Measurements from ENCODE around the gene SOD3.

Gene SOD3

GRCh38 chr4:24792552-24792951, 2.8 kb upstream of the SOD3 start:
- H3K4me3 Mint-ChIP-seq, result no peak overlapping the region
- H3K4me1 Mint-ChIP-seq (ENCODE audit: low read depth), result no peaks in the 10 kb centered on the region
- H3K27ac Mint-ChIP-seq, result no peak overlapping the region

GRCh38 chr4:24793219-24794005, 2.0 kb upstream of the SOD3 start:
- no peaks in the 10 kb centered on the region for H3K4me1 Mint-ChIP-seq (ENCODE audit: low read depth)
- no peak overlapping the region for H3K27ac Mint-ChIP-seq
- H3K4me3 Mint-ChIP-seq, result no peak overlapping the region
- H3K9me3 Mint-ChIP-seq (ENCODE audit: low read depth), result no peaks in the 10 kb centered on the region
- no peaks in the 10 kb centered on the region for H3K36me3 Mint-ChIP-seq
- peaks cover 17% of the 10 kb centered on the region for H3K27me3 Mint-ChIP-seq

More at GRCh38 chr4:24792552-24792951, 2.8 kb upstream of the SOD3 start:
- Mint-ChIP-seq H3K36me3 (no peaks in the 10 kb centered on the region), H3K9me3 (ENCODE audit: low read depth) (no peaks in the 10 kb centered on the region), H3K27me3 (peaks cover 15% of the 10 kb centered on the region)

- Mint-ChIP-seq H3K9me3 (ENCODE audit: low read depth) (no peaks in the 10 kb centered on the region), H3K27me3 (peaks cover 24% of the 10 kb centered on the region), H3K4me1 (ENCODE audit: low read depth) (no peaks in the 10 kb centered on the region), H3K36me3 (no peaks in the 10 kb centered on the region), H3K27ac (no peak overlapping the region), H3K4me3 (no peak overlapping the region)
Observed at GRCh38 chr4:24794051-24794450, 1.3 kb upstream of the SOD3 start.

DNA sequence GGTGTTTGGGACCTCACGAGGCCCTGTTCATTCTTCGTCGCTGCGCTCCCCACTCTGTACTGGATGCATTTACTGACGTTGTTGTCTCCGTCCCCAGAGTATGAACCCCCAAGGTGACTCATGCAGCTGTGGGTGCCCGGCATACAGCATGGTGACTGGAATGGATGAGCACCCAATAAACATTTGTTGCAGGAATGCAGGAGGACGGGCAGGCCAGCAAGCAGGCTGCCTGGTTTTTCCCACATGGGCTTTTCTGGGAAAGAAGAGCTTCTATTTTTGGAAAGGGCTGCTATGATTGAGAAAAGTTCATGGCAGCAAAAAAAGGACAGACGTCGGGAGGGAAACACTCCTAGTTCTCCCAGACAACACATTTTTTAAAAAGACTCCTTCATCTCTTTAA, 893 bp upstream of the SOD3 start:
- H3K27ac Mint-ChIP-seq, result no peak overlapping the region
- H3K4me3 Mint-ChIP-seq, result no peak overlapping the region

GRCh38 chr4:24795666-24796381, 451 bp downstream of the SOD3 start:
- Mint-ChIP-seq H3K36me3 (no peaks in the 10 kb centered on the region), H3K4me1 (ENCODE audit: low read depth) (peaks cover 5% of the 10 kb centered on the region), H3K9me3 (ENCODE audit: low read depth) (no peaks in the 10 kb centered on the region), H3K27ac (no peak overlapping the region), H3K27me3 (peaks cover 24% of the 10 kb centered on the region), H3K4me3 (no peak overlapping the region)

More for the DNA sequence above, 893 bp upstream of the SOD3 start:
- no peaks in the 10 kb centered on the region for H3K36me3 Mint-ChIP-seq
- no peaks in the 10 kb centered on the region for H3K9me3 Mint-ChIP-seq (ENCODE audit: low read depth)
- no peaks in the 10 kb centered on the region for H3K4me1 Mint-ChIP-seq (ENCODE audit: low read depth)
- peaks cover 22% of the 10 kb centered on the region for H3K27me3 Mint-ChIP-seq

GRCh38 chr4:24796620-24797019, 1.2 kb downstream of the SOD3 start:
- no peak overlapping the region for H3K27ac Mint-ChIP-seq
- peaks cover 28% of the 10 kb centered on the region for H3K27me3 Mint-ChIP-seq
- peaks cover 5% of the 10 kb centered on the region for H3K4me1 Mint-ChIP-seq (ENCODE audit: low read depth)
- no peaks in the 10 kb centered on the region for H3K36me3 Mint-ChIP-seq
- no peaks in the 10 kb centered on the region for H3K9me3 Mint-ChIP-seq (ENCODE audit: low read depth)
- no peak overlapping the region for H3K4me3 Mint-ChIP-seq

DNA sequence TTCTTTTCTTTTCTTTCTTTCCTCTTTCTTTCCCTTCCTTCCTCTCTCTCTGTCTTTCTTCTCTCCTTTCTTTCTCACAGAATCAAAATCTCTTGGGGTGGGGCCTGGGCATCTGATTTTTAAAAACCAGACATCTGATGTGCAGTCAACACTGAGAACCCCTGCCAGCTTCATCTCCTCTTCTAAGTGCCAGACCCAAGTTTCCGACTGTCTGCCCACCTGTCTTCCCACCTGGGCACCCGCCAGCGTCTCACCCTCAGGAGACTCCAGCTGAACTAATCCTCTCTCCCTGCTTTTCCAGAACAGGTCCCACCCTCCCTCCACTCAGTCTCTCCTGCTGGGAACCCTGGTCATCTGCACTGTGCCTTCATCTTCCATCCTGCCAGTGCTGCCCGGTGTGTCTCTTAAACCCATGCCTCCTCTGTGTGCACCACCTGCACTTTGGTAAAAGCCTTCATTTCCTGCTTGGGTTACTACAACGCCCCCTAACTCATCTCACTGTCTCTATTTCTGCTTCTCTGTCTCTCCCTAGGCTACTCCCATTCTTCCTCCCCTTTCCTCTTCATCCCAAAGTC, 2.8 kb downstream of the SOD3 start:
- Mint-ChIP-seq H3K4me3 (no peak overlapping the region), H3K27ac (no peak overlapping the region), H3K36me3 (no peaks in the 10 kb centered on the region), H3K9me3 (ENCODE audit: low read depth) (no peaks in the 10 kb centered on the region), H3K4me1 (ENCODE audit: low read depth) (peaks cover 5% of the 10 kb centered on the region), H3K27me3 (peaks cover 39% of the 10 kb centered on the region)

GRCh38 chr4:24799196-24799543, 3.8 kb downstream of the SOD3 start:
- H3K4me3 Mint-ChIP-seq, result no peak overlapping the region
- H3K9me3 Mint-ChIP-seq (ENCODE audit: low read depth), result no peaks in the 10 kb centered on the region
- no peak overlapping the region for H3K27ac Mint-ChIP-seq
- no peaks in the 10 kb centered on the region for H3K36me3 Mint-ChIP-seq
- peaks cover 36% of the 10 kb centered on the region for H3K27me3 Mint-ChIP-seq
- peaks cover 5% of the 10 kb centered on the region for H3K4me1 Mint-ChIP-seq (ENCODE audit: low read depth)

DNA sequence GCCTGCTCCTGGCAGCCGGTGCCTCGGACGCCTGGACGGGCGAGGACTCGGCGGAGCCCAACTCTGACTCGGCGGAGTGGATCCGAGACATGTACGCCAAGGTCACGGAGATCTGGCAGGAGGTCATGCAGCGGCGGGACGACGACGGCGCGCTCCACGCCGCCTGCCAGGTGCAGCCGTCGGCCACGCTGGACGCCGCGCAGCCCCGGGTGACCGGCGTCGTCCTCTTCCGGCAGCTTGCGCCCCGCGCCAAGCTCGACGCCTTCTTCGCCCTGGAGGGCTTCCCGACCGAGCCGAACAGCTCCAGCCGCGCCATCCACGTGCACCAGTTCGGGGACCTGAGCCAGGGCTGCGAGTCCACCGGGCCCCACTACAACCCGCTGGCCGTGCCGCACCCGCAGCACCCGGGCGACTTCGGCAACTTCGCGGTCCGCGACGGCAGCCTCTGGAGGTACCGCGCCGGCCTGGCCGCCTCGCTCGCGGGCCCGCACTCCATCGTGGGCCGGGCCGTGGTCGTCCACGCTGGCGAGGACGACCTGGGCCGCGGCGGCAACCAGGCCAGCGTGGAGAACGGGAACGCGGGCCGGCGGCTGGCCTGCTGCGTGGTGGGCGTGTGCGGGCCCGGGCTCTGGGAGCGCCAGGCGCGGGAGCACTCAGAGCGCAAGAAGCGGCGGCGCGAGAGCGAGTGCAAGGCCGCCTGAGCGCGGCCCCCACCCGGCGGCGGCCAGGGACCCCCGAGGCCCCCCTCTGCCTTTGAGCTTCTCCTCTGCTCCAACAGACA, 4.4 kb downstream of the SOD3 start:
- H3K27me3 Mint-ChIP-seq, result peaks cover 38% of the 10 kb centered on the region
- H3K36me3 Mint-ChIP-seq, result no peaks in the 10 kb centered on the region
- H3K27ac Mint-ChIP-seq, result no peak overlapping the region
- no peaks in the 10 kb centered on the region for H3K9me3 Mint-ChIP-seq (ENCODE audit: low read depth)
- H3K4me3 Mint-ChIP-seq, result no peak overlapping the region
- H3K4me1 Mint-ChIP-seq (ENCODE audit: low read depth), result peaks cover 5% of the 10 kb centered on the region

GRCh38 chr4:24800325-24800895, 5.0 kb downstream of the SOD3 start:
- Mint-ChIP-seq H3K27me3 (peaks cover 38% of the 10 kb centered on the region), H3K4me3 (no peak overlapping the region), H3K9me3 (ENCODE audit: low read depth) (no peaks in the 10 kb centered on the region), H3K27ac (no peak overlapping the region), H3K36me3 (no peaks in the 10 kb centered on the region), H3K4me1 (ENCODE audit: low read depth) (peaks cover 5% of the 10 kb centered on the region)

DNA sequence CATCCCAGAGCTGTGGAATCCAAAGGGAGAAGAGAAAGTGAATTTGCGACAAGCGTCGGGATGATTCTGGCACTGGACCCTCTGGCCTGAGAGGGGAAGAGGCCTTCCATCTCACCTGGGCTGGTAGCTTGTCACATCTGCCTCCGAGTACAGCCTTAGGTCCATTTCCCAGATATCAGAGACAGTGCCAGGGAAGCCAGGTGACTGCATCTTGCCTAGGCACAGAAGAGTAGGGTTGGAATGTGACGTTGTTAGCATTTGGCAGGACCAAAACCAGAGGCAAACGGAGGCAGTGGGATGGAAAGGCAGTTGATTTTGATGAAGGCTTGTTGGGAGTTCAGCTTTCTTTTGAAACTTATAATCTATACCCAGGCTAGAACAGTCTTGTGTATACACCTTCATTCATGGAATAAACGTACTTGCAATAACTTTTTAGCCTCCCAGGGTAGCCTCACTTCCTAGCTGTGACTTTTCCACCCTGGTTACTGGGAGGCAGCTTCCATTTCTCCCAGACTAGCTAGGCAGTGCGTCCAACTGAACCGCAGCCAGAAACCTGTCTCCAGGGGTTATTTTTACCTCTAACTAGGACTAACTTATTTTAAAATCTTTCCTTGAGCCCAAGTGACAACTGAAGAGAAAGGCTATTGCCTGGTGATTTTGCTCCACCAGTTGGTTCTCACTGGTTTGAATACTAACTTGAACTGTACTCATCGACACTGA, 5.9 kb downstream of the SOD3 start:
- Mint-ChIP-seq H3K27ac (no peak overlapping the region), H3K27me3 (peaks cover 36% of the 10 kb centered on the region), H3K9me3 (ENCODE audit: low read depth) (no peaks in the 10 kb centered on the region), H3K36me3 (no peaks in the 10 kb centered on the region), H3K4me1 (ENCODE audit: low read depth) (peaks cover 5% of the 10 kb centered on the region), H3K4me3 (no peak overlapping the region)

DNA sequence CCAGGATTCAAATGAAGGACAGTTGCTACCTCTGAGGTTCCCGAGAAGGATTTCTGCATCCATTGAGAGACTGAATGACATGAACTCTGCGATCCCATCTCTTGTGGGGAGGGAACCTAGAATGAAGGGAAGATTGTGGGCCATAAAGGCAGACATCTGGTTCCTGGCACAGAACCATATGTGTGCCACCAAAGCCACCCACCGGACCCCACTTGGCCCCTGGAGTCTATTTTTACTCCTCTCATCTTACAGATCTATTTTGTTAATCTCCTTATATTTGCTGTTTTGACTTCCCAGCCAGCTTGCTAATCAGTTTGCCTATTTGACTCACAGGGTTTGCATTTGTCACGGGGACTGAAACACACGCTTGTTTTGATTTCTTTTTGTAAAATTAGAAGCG, 7.3 kb downstream of the SOD3 start:
- Mint-ChIP-seq H3K9me3 (ENCODE audit: low read depth) (no peaks in the 10 kb centered on the region), H3K4me3 (no peak overlapping the region), H3K36me3 (no peaks in the 10 kb centered on the region), H3K27me3 (peaks cover 33% of the 10 kb centered on the region), H3K4me1 (ENCODE audit: low read depth) (peaks cover 5% of the 10 kb centered on the region), H3K27ac (no peak overlapping the region)

- Mint-ChIP-seq H3K9me3 (ENCODE audit: low read depth) (no peaks in the 10 kb centered on the region), H3K27me3 (peaks cover 26% of the 10 kb centered on the region), H3K27ac (no peak overlapping the region), H3K4me3 (no peak overlapping the region), H3K4me1 (ENCODE audit: low read depth) (peaks cover 5% of the 10 kb centered on the region), H3K36me3 (no peaks in the 10 kb centered on the region)
Observed at GRCh38 chr4:24805067-24805466, 9.7 kb downstream of the SOD3 start.

DNA sequence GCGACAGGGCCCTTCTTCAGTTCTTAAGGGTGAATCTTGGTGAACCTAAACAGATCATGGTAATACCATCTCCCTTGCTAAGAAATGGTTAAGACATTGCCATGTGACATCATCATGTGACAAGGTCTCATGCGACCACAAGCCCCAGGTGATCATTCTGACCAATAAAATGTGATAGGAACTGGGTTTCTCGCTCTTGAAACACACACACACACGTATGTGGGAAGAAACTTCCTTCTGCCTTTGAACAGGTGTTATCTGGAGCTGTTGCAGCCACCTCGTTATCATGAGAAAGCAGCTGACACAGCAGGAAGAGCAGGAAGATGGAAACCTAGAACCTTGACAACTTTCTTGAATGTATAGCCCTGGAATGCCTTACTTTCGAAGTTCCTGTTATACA, 10.2 kb downstream of the SOD3 start:
- Mint-ChIP-seq H3K4me3 (no peak overlapping the region), H3K4me1 (ENCODE audit: low read depth) (peaks cover 2% of the 10 kb centered on the region), H3K27ac (no peak overlapping the region), H3K36me3 (no peaks in the 10 kb centered on the region), H3K9me3 (ENCODE audit: low read depth) (no peaks in the 10 kb centered on the region), H3K27me3 (peaks cover 26% of the 10 kb centered on the region)

All from activated naive CD8-positive, alpha-beta T cell (primary cell).